GM23248 (cell line): Measurements from ENCODE around the gene POMGNT1.

Experiments used
- EZH2 ChIP-seq: fragments of 200-600 bp; sonication (generic); IDR thresholded peaks from 2 replicates; pipeline ENCODE4 v1.6.1; 2018; ENCODE audit warnings: antibody characterized with exemption, mild to moderate bottlenecking; ENCODE audit not compliant: insufficient read depth, poor library complexity, severe bottlenecking
- EZH2phosphoT487 ChIP-seq: fragments of 200-600 bp; sonication (generic); IDR thresholded peaks from 2 replicates; pipeline ENCODE4 v1.6.1; 2018; ENCODE audit warnings: antibody characterized with exemption, moderate library complexity, mild to moderate bottlenecking, low read depth; ENCODE audit not compliant: insufficient read depth

DNA sequence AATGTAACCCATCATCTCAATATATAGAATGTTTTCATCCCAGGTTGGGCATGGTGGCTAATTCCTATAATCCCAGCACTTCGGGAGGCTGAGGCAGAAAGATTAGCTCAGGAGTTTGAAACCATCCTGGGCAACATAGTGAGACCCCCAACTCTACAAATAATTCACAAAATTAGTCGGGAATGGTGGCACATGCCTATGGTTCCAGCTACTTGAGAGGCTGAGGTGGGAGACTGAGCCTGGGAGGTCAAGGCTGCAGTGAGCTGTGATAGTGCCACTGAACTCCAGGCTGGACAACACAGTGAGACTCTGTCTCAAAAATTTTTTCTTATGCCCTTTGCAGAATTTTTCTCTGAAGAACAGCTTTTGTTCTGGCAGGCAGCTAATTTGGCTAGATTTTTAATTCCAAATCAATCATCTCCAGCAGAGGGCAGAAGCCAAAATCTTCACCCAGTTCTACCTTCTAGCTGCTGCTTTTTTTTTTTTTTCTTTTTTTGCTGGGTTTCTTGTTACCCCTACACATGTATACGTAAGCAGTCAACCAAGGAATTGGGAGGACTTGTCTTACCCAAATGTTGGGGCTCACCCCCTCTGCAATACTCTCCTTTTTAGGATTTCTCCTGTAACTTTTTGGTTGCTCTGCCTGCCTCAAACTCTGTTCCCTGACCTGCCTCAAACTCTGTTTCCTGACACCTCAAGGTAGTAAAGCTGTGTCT lies 46.6 kb upstream of the POMGNT1 start:
- TF ChIP-seq EZH2 (no peak), EZH2phosphoT487 (no peak)
